MM.1S (cell line): ENCODE measurements around the gene TEX2.

Source experiments
- CTCF ChIP-seq: fragments of 300-600 bp; sonication (generic); IDR thresholded peaks from 2 replicates; pipeline ENCODE4 v1.5.1; 2016; ENCODE audit warnings: antibody characterized with exemption, low read length, mixed read lengths
- EZH2 ChIP-seq: fragments of 300-600 bp; sonication (generic); optimal IDR thresholded peaks from 2 replicates; pipeline ENCODE3; 2017; ENCODE audit warnings: low read depth, mild to moderate bottlenecking, antibody characterized with exemption, low read length, mixed read lengths

DNA sequence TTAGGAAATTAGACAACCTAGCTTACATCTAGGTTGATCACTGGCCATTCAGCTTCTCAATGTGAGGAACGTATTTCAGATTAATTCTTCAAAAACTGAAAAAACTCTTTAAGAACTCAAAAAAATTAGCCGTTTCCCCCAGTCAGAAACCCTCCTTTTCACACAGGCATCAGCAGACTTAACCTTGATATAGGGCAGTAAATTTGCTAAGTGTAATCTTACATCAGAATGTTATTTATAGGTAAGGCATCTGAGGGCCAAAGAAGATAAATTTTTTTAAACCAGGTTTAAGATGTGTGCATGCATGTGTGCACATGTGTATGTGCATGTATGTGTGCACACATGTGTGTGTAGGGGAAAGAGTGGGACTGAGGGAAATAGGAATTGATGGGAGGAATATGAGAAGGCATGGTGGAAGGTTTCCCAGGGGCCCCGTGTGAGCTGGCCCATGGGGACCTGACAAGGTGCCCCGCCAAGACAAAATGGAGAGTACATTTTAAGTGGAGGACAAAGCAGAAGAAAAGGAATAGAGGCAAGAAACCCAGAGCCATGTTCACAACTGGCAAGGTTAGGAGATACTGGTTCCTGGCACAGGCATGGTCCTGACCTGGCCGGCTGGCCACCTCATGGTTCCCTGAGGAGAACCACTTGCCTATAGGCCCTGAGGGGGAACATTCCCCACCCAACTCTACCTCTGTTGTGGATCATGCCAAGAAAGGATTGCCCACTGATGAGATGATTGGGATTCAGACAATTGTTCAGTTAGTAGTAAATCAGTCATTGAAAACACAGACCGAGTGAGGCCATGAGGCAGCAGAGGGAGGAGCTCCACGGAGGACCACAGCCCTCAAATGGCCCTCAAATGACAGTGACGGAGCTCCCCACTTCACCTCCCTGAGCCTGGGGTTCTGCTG, 33.0 kb downstream of the TEX2 start:
- no peak for TF ChIP-seq CTCF
- TF ChIP-seq EZH2, result no peak
